ENCODE results near the gene ADGRF1.
"Not testable (repeated sequence)": the region's sequence is repeated elsewhere in the genome, so short reads cannot be mapped to it uniquely, and the experiment has no call there.

ADGRF1 gene

GRCh38 chr6:47042275-47042791 is at the start of gene ADGRF1:
TSS of gene ADGRF1 (minus strand) at chr6:47042332. CDS start at chr6:47029061, 13,271 bp downstream.
- in situ Hi-C loops (cut with HindIII; ENCODE audit: low sequenced_read_pairs) = no loop called here

DNA sequence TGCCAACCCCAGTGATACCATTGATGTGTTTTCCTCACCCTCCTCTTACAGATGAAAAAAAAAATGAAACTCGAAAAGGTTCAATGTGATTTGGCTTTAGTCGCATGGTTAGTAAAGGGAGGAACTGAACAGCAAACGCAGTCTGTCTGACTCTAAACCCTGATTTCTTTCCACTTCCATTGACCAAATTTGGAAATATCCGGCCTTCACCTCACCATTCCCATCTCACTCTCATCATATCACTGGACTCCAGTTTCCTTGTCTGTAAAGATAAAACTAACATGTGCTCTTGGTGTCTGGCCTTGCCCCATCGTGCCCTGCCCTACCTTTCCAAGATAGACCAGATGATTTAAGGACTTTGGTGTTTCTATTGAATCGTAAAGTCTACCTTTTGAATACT is 48.7 kb upstream of the ADGRF1 start:
- in situ Hi-C loops (cut with HindIII; ENCODE audit: low sequenced_read_pairs) = no loop called here

- in situ Hi-C loops (cut with HindIII; ENCODE audit: low sequenced_read_pairs) = not testable (repeated sequence)
These were observed 47.3 kb upstream of the ADGRF1 start for GRCh38 chr6:47089473-47089872.

- in situ Hi-C loops (cut with HindIII; ENCODE audit: low sequenced_read_pairs) = no loop called here
These were observed 44.1 kb upstream of the ADGRF1 start for GRCh38 chr6:47086051-47086770.

DNA sequence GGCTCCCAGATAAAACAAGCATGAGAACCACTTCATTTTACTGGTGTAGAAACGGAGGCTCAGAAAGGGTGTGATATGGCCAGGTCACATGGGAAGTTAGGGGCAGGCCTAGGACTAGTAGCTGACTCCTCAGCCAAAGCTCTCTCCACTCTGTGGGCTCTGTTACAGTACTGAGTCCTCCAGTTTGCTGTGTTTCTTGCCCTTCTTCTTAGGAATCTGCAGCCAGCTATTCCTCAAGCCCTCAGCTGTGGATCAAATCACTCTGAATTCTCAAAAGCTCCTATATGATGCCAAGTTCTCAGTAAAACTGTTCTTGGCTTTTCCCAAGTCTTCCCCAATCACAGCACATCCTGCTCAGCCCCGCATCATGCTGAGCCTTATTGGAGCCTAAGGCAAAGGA is 42.5 kb upstream of the ADGRF1 start:
- in situ Hi-C loops (cut with HindIII; ENCODE audit: low sequenced_read_pairs) = no loop called here

DNA sequence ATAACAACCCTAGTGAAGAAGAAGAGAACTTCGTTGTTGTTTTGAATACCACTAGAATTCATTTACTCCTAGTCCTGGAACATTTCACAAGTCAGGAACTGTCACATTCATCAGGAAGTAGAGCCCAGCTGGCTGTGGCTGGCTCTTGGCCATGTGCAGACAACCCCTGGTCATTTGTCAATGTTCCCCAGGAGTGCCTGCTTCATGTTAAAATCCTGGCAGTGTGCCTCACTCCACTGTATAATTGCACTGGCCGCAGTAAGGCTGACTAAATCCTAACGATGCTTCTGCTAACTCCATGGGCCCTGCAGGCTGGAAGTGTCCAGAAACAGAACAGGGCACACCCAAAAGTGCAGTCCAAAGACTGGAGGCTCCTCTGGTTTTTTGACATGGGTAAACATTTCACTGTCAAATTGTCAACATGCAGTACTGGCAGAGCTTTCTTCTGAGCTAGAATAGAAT is 41.5 kb upstream of the ADGRF1 start:
- in situ Hi-C loops (cut with HindIII; ENCODE audit: low sequenced_read_pairs) = no loop called here

GRCh38 chr6:47080083-47080596 is 38.0 kb upstream of the ADGRF1 start:
- in situ Hi-C loops (cut with HindIII; ENCODE audit: low sequenced_read_pairs) = no loop called here

GRCh38 chr6:47079638-47080037 is 37.5 kb upstream of the ADGRF1 start:
- in situ Hi-C loops (cut with HindIII; ENCODE audit: low sequenced_read_pairs) = no loop called here

GRCh38 chr6:47078991-47079390 is 36.9 kb upstream of the ADGRF1 start:
- in situ Hi-C loops (cut with HindIII; ENCODE audit: low sequenced_read_pairs) = no loop called here

DNA sequence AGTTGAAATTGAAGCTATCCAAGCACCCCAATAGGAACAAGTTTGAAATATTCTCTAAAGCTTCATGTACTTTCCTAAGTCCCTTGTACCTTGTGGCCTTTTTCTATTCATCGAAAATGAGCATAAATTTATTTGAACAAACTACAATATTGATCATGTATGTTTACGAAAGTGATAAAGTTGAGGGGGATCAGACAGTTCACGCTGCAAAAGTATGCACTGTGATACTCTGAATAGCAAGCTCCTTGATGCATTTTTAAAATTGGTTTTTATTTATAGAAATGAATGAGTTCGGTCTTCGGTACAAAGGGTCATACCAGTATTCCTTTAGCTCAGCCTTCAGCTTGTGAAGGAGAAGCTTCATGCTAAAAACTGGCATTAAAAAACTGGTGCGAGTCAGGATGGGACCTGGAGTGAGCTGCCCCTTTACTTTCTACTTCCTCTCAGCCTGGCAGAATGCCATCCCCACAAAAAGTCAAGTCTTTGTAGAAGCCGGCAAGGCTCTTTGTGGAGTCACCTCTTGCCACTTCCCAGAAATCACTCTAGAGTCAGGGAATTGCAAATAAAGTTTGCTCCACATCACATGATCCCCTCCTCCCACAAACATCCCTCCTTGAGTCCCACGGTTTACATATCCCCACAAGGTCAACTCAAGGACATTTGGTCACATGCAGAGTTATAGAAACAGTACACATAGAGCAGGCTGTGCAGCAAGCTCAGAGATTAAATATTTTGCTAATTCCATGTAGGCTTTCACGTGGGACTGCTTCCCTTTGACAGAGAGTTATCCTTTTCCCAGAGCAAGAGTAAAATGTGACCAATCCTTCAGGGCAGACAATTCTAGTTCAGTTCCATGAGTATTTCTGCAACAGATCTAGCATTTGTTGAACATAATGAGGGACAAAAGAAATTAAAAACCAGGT is 34.6 kb upstream of the ADGRF1 start:
- in situ Hi-C loops (cut with HindIII; ENCODE audit: low sequenced_read_pairs) = no loop called here

GRCh38 chr6:47075741-47076421 is 33.7 kb upstream of the ADGRF1 start:
- in situ Hi-C loops (cut with HindIII; ENCODE audit: low sequenced_read_pairs) = no loop called here

DNA sequence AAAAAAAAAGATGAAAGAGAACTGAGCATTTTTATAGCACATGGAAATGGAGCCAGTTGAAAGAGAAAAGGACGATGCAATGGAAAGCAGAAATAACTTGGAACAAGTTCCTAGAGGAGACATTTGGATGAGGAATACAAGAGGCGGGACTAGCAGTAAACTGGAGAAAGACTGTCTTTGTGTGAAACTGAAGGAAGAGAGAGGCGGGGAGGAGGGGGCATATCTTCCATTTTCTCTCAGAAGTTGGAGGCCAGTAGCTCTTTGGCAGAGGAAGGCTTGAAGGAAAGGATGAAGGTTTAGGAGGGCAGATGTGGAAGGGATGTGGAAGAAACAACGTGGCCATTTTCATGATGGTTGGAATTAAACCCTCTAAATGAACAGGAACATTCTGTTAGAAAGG is 33.0 kb upstream of the ADGRF1 start:
- in situ Hi-C loops (cut with HindIII; ENCODE audit: low sequenced_read_pairs) = no loop called here

- in situ Hi-C loops (cut with HindIII; ENCODE audit: low sequenced_read_pairs) = no loop called here
These were observed 31.3 kb upstream of the ADGRF1 start for GRCh38 chr6:47073125-47074110.

DNA sequence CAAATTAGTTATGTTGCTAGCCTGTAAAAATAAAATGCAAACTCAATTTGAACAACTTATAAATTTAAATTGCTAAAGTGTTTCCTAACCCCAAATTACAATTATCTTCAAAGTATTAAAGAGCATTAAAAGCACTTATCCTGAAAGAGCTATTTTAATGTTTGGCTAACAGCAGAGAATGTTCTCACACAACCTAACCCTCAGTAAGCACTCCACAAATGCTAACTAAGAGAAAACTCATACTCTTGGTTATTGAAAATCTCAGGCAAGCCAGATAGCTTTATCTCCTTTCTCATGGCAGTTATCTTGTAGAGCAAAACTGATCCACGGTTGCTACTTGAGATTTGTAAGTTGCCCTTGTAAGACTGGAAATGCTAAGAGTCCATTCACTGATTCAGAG is 30.5 kb upstream of the ADGRF1 start:
- in situ Hi-C loops (cut with HindIII; ENCODE audit: low sequenced_read_pairs) = no loop called here

DNA sequence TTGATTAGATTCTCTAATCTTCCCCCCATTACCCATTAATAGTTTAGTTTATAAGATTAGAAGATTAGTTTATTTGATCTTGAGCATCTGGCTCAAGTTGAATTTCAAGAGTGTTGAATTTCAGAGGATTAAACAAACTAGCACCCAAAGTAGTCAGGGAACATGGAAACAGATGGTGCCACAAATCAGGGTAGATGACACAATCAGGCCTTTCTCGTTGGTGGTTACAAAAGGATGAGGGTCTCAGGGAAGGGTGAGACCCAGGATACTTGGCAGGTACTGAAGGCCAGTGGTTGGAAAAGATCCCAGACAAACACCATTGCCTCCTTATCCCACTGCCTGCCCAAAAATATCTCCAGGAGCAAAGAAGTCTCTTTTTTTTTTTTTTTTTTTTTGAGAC is 29.5 kb upstream of the ADGRF1 start:
- in situ Hi-C loops (cut with HindIII; ENCODE audit: low sequenced_read_pairs) = no loop called here

- in situ Hi-C loops (cut with HindIII; ENCODE audit: low sequenced_read_pairs) = no loop called here
These were observed 28.3 kb upstream of the ADGRF1 start for GRCh38 chr6:47070461-47070860.

- in situ Hi-C loops (cut with HindIII; ENCODE audit: low sequenced_read_pairs) = no loop called here
These were observed 27.0 kb upstream of the ADGRF1 start for GRCh38 chr6:47069156-47069555.

DNA sequence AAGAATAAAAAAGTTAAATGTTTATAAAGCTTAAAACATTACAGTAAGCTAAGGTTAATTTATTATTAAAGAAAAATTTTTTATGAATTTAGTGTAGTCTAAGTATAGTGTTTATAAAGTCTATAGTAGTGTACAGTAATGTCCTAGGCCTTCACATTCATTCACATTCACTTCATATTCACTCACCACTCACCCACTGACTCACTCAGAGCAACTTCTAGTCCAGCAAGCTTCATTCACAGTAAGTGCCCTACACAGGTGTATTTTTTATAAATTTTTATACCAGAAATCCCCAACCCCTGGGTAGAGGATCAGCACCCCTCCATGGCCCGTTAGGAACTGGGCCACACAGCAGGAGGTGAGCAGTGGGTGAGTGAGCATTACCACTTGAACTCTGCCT is 24.3 kb upstream of the ADGRF1 start:
- in situ Hi-C loops (cut with HindIII; ENCODE audit: low sequenced_read_pairs) = no loop called here

DNA sequence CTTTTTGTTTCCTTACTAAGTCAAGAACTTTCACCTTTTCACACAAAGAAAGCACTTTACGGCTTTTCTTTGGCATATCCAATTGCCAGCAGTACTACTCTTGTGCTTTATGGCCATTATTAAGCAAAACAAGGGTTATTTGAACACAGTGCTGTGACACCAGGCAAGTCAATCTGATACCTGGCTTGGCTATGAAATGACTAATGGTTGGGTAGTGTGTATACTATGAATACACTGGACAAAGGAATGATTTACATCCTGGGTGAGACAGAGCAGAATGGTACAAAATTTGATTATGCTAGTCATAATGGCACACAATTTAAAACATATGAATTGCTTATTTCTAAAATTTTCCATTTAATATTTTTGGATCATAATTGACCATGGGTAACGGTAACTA is 22.1 kb upstream of the ADGRF1 start:
- in situ Hi-C loops (cut with HindIII; ENCODE audit: low sequenced_read_pairs) = no loop called here

DNA sequence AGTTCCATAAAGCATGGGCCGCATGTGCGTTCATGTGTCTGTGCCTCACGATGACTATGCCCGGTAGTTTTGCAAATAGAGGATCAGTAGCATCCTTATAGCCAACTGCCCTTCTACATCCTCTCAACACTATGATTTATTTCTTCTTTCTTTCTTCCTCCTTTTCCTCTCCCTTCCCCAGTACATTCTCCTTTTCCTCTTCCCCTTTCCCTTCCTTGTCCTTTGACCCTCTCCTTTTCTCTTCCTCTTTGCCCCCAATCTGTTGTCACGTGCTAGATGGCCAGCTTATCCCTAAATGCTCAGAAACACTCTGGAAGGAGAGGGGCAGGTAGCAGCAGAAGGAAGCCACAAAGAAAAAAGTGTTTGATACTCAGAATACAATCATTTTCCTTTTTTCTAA is 20.2 kb upstream of the ADGRF1 start:
- in situ Hi-C loops (cut with HindIII; ENCODE audit: low sequenced_read_pairs) = no loop called here

Measured in DLD1 (cell line).